HUES48 (cell line): Measurements from ENCODE around the gene LAMTOR2.
A peak's percentile ranks its signal among the peaks of the same experiment; 100 is the strongest.
"Not testable (repeated sequence)": the region's sequence is repeated elsewhere in the genome, so short reads cannot be mapped to it uniquely, and the experiment has no call there.

Experiments used
- H3K27ac ChIP-seq: one replicate; pipeline ENCODE4 v1.7.0; 2013; ENCODE audit warnings: low read depth, low read length, inconsistent platforms
- H3K27me3 ChIP-seq: 2 replicates; pipeline ENCODE4 v1.6.1; 2013; ENCODE audit warnings: mild to moderate bottlenecking, low read length; ENCODE audit not compliant: control insufficient read depth, insufficient read depth
- H3K36me3 ChIP-seq: 2 replicates; pipeline ENCODE4 v1.6.1; 2013; ENCODE audit warnings: low read length; ENCODE audit not compliant: control insufficient read depth, insufficient read depth
- H3K4me1 ChIP-seq: 2 replicates; pipeline ENCODE4 v1.6.1; 2013; ENCODE audit warnings: mild to moderate bottlenecking, low read length; ENCODE audit not compliant: control insufficient read depth, insufficient read depth
- H3K4me3 ChIP-seq: 2 replicates; pipeline ENCODE4 v1.5.1; 2013; ENCODE audit warnings: mild to moderate bottlenecking, low read depth, low read length
- H3K9ac ChIP-seq: 2 replicates; pipeline ENCODE4 v1.6.1; 2013; ENCODE audit warnings: mild to moderate bottlenecking, low read depth, low read length, moderate library complexity
- H3K9me3 ChIP-seq: 2 replicates; pipeline ENCODE4 v1.6.1; 2013; ENCODE audit warnings: low read length; ENCODE audit not compliant: control insufficient read depth, insufficient read depth

Gene LAMTOR2

GRCh38 chr1:156067262-156067661 lies 12.7 kb downstream of the LAMTOR2 start:
- H3K9ac ChIP-seq: no peak overlapping the region
- no peak overlapping the region for H3K27ac ChIP-seq
- peaks cover 9% of the 10 kb centered on the region for H3K36me3 ChIP-seq
- no peaks in the 10 kb centered on the region for H3K9me3 ChIP-seq
- H3K4me1 ChIP-seq: peaks cover 20% of the 10 kb centered on the region
- no peaks in the 10 kb centered on the region for H3K27me3 ChIP-seq
- H3K4me3 ChIP-seq: no peak overlapping the region

DNA sequence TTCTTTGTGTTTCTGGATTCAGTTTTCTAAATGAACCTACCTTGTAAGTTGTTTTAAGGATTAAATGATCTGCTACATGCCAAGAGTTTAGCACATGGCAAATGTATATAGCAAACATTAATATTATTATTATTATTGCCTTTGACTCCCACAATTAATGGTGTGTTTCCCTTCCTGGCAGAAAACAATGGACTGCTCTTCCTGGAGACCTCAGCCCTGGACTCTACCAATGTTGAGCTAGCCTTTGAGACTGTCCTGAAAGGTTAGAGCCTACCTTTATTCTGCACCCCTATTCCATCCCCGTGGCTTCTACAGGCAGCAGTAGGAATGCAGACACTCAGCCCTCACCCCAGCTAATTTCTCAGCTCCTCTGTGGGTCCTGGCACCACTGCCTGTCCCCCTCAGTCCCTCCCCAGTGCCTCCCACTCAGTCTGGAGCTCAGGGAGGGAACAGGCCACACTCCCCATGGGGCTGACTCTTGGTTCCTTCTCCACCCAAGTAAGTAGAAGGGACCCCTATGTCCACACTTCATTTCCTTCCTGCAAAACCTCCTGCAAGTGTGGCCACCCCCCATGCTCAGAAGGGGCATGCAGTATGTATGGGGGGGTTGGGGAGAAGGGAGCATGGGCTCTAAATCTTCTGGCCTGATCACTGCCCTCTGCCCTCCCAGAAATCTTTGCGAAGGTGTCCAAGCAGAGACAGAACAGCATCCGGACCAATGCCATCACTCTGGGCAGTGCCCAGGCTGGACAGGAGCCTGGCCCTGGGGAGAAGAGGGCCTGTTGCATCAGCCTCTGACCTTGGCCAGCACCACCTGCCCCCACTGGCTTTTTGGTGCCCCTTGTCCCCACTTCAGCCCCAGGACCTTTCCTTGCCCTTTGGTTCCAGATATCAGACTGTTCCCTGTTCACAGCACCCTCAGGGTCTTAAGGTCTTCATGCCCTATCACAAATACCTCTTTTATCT lies 15.2 kb downstream of the LAMTOR2 start:
- Histone ChIP-seq H3K9ac (no peak overlapping the region), H3K27ac (no peak overlapping the region), H3K4me3 (no peak overlapping the region), H3K27me3 (no peaks in the 10 kb centered on the region), H3K4me1 (peaks cover 34% of the 10 kb centered on the region), H3K36me3 (peaks cover 12% of the 10 kb centered on the region), H3K9me3 (no peaks in the 10 kb centered on the region)

DNA sequence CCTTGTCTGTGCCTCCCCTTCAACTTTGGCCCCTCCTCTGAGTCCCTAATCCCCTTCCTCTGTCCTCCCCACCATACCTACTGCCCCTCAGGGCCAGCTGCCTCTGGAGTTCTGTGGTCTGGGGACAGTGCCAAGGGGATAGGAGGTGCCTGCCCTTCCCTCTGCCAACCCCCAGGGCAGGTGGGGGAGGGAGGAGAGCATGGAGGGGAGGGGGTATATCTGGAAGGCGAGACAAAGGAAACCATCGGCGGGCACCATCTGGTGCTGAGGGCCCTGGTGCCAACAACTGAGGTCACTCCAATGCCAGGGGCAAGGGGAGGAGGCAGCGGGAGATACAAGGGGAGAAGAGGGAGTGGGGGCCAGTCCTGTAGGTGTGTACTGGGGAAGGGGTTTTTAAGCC lies 16.0 kb downstream of the LAMTOR2 start:
- Histone ChIP-seq H3K27ac (no peak overlapping the region), H3K36me3 (peaks cover 18% of the 10 kb centered on the region), H3K9ac (no peak overlapping the region), H3K9me3 (no peaks in the 10 kb centered on the region), H3K4me1 (peaks cover 42% of the 10 kb centered on the region), H3K4me3 (no peak overlapping the region), H3K27me3 (no peaks in the 10 kb centered on the region)

DNA sequence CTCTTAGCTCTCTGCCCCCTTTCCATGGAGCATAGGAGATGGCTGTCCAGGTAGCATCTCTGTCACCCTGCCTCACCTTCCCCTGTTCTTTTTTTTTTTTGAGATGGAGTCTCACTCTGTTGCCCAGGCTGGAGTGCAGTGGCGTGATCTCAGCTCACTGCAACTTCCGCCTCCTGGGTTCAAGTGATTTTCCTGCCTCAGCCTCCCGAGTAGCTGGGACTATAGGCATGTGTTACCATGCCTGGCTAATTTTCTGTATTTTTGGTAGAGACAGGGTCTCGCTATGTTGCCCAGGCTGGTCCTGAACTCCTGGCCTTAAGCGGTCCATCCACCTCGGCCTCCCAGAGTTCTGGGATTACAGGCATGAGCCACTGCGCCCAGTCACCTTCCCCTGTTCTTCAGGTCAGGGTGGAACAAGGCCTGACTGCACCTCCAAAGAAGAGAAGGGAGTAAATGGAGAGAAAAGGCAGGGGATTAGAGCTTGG lies 16.8 kb downstream of the LAMTOR2 start:
- not testable (repeated sequence) for H3K4me3 ChIP-seq, H3K27me3 ChIP-seq, H3K9ac ChIP-seq, H3K9me3 ChIP-seq
- peaks cover 46% of the 10 kb centered on the region for H3K4me1 ChIP-seq
- H3K36me3 ChIP-seq: peaks cover 27% of the 10 kb centered on the region
- peak overlapping the region; percentile 5 for H3K27ac ChIP-seq

DNA sequence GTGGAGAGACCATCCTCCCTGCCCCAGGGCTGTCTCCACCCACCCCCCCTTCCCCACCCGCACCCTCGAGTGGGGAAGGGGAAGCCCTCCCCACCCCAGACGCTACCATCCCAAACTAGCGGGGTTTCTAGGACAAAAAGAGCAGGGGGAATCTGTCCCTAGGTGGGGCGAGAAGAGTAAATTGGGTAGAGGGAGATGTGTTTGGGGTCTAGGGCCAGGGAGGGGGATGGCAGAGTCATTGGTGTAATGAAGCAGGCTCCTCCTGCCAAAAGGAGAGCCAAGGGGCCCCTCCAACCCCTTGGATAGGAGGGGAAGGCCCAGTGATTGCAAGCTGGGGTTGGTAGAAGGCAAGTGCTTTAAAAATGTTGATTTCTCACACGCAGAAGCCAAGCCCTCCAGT lies 17.7 kb downstream of the LAMTOR2 start:
- Histone ChIP-seq H3K27me3 (no peaks in the 10 kb centered on the region), H3K27ac (no peak overlapping the region), H3K4me1 (peaks cover 53% of the 10 kb centered on the region), H3K36me3 (peaks cover 35% of the 10 kb centered on the region), H3K9me3 (no peaks in the 10 kb centered on the region), H3K4me3 (no peak overlapping the region), H3K9ac (no peak overlapping the region)

DNA sequence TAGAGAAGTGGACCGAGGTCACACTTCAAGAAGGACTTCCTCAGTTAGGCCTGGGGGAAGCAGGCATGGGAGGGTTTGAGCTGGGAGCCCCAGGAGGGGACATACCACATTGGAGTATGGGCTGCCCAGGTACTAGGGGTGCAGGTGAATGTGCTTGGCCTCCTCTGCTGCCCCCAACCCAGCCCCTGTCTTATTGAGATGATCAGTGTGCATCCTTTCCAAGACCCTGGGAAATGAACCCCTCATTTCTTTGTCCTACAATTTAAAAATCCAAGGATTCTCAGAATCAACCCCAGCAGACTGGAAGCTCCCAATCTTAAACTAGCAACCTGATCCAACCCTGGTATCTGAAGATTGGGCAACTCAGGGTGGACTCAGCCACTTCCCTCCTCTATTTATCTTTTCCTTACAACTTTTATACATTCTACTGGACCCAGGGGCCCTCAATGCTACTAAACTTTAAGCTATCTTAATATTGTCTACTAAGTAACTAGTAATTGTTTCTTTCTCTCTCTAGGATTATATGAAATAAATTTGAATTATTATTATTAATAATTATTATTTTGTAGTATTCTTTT lies 18.6 kb downstream of the LAMTOR2 start:
- Histone ChIP-seq H3K9ac (no peak overlapping the region), H3K27ac (peak overlapping the region; percentile 43), H3K4me1 (peaks cover 63% of the 10 kb centered on the region), H3K9me3 (no peaks in the 10 kb centered on the region), H3K27me3 (no peaks in the 10 kb centered on the region), H3K4me3 (no peak overlapping the region), H3K36me3 (peaks cover 37% of the 10 kb centered on the region)

DNA sequence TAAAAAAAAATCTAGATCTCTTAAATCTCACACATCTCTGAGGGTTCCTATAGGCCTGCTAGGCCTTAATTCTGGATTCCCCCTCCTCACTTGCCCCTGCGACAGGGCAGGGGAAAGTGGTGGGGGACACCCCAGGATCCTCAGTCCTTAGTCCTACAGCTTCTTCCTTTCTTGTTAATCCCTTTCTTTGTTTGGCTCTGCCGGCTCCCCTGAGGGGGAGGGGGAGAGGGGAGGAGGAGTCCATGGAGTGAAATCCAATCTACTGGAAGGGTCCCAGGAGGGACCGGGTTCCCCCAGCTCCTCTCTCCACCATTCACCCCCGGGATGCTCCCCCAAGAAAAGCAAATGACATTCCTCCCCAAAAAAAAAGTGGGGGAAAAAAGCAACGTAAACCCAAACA lies 19.2 kb downstream of the LAMTOR2 start:
- H3K9me3 ChIP-seq: no peaks in the 10 kb centered on the region
- no peak overlapping the region for H3K27ac ChIP-seq
- no peaks in the 10 kb centered on the region for H3K27me3 ChIP-seq
- peaks cover 68% of the 10 kb centered on the region for H3K4me1 ChIP-seq
- H3K36me3 ChIP-seq: peaks cover 38% of the 10 kb centered on the region
- no peak overlapping the region for H3K9ac ChIP-seq
- no peak overlapping the region for H3K4me3 ChIP-seq

DNA sequence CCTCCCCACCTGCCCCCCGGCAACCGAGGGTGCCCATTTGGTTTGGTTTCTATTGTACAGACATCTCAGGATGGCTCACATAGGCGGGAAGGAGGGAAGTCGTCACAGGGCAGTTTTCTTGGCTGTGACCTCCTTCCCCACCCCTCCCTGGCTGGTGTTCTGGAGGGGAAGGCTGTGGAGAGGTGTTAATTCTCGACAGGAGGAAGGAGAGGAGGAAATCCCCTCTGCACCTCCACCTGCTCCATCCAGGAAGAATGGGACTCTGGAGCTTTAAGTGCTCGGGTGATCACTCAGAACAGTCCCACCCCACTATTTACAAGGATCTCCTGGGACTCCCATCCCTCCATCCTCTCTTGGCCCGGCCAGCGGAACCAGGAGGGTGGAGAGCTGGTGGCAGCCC lies 20.1 kb downstream of the LAMTOR2 start:
- Histone ChIP-seq H3K27me3 (no peaks in the 10 kb centered on the region), H3K27ac (peak overlapping the region; percentile 84), H3K36me3 (peaks cover 40% of the 10 kb centered on the region), H3K9me3 (no peaks in the 10 kb centered on the region), H3K9ac (no peak overlapping the region), H3K4me1 (peaks cover 74% of the 10 kb centered on the region), H3K4me3 (no peak overlapping the region)

DNA sequence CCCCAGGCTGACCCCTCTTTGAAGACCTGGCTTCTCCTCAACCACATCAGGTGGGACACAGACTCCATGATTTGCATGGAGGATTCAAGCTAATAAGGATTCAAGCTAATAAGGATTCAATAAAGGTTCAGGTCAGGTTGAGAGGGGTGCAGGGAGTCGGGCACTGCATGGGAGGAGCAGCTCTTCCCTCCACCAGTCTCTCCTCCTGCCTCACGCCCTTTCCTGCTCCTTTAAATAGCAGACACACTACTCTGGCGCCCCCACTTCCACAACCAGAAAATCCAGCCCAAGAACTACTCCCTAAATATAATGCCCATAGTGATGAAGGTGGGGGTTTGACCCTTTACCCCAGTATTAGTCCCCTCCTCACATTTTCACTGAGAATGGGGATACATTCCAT lies 20.6 kb downstream of the LAMTOR2 start:
- H3K27ac ChIP-seq: peak overlapping the region; percentile 84
- peaks cover 78% of the 10 kb centered on the region for H3K4me1 ChIP-seq
- no peak overlapping the region for H3K4me3 ChIP-seq
- no peak overlapping the region for H3K9ac ChIP-seq
- H3K27me3 ChIP-seq: no peaks in the 10 kb centered on the region
- H3K36me3 ChIP-seq: peaks cover 40% of the 10 kb centered on the region
- H3K9me3 ChIP-seq: no peaks in the 10 kb centered on the region

GRCh38 chr1:156075775-156076204 lies 21.2 kb downstream of the LAMTOR2 start:
- H3K4me3 ChIP-seq: no peak overlapping the region
- no peaks in the 10 kb centered on the region for H3K9me3 ChIP-seq
- H3K4me1 ChIP-seq: peaks cover 78% of the 10 kb centered on the region
- peak overlapping the region; percentile 84 for H3K27ac ChIP-seq
- H3K36me3 ChIP-seq: peaks cover 37% of the 10 kb centered on the region
- no peak overlapping the region for H3K9ac ChIP-seq
- no peaks in the 10 kb centered on the region for H3K27me3 ChIP-seq
